ENCODE results near the gene FSTL4. TPM values are rescaled to one million over a fixed set of nuclear protein-coding genes. Genes with fewer than 3 reads are reported as not detected.

FSTL4 gene
- polyA plus RNA-seq, 3 donors: not detected

DNA sequence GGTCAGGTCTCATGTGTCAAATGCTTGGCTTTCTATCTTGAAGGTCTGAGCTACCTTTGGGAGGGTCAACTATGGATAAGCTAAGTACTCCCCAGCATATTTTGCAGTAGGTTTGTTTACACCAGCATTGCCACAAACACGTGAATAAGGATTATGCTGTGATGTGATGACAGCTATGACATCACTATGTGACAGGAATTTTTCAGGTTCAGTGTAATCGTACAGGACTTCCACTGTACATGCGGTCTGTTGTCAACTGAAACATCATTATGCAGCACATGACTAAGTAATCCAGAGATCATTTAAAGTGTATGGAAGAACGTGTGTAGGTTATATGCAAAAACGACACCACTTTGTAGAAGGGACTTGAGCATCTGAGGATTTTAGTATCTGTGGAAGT is 104.0 kb downstream of the FSTL4 start:
- no peak overlapping the region for H3K27ac Mint-ChIP-seq
- peaks cover 0 to 2% (median 0%) of the 10 kb centered on the region in 7 donors for H3K9me3 Mint-ChIP-seq
- H3K4me1 Mint-ChIP-seq: no peaks in the 10 kb centered on the region
- no CpG with 5 or more reads among the region's 5 CpGs for WGBS (ENCODE audit: insufficient coverage)
- peaks cover 0 to 5% of the 10 kb centered on the region in 2 donors for H3K27me3 ChIP-seq (ENCODE audit: control insufficient read depth in 2 of 2, insufficient read depth in 2 of 2, low read length in 2 of 2)
- H3K36me3 Mint-ChIP-seq: no peaks in the 10 kb centered on the region
- DNase-seq: no peak
- no peak overlapping the region for H3K4me3 Mint-ChIP-seq
- no peaks in the 10 kb centered on the region for H4K20me1 ChIP-seq (ENCODE audit: insufficient read depth, low read length)
- TF ChIP-seq CTCF (IDR thresholded peaks at IDR 0.05): no peak
- no peaks in the 10 kb centered on the region for H3K36me3 ChIP-seq (replicated peaks in 1 of 2; ENCODE audit: control insufficient read depth in 1 of 2, insufficient read depth in 2 of 2, low read length in 2 of 2)
- H3K27me3 Mint-ChIP-seq (ENCODE audit: low read depth in 3 of 3): peaks cover 4 to 21% (median 12%) of the 10 kb centered on the region in 3 donors
- H3K9me3 ChIP-seq (replicated peaks in 1 of 2; ENCODE audit: control insufficient read depth in 1 of 2, insufficient read depth in 1 of 2, low read length in 2 of 2): no peaks in the 10 kb centered on the region
- no peak overlapping the region for H3K4me3 ChIP-seq (replicated peaks in 1 of 3; ENCODE audit: low read depth in 2 of 3, low read length in 3 of 3)
- H3K27ac ChIP-seq (ENCODE audit: low read depth in 1 of 2, low read length in 2 of 2): no peak overlapping the region
- H2AFZ ChIP-seq (ENCODE audit: insufficient read depth, low read depth, low read length, poor library complexity, severe bottlenecking): no peak overlapping the region
- intact Hi-C loops (cut with micrococcal nuclease): no loop called here
- no peak overlapping the region for H3K4me2 ChIP-seq (replicated peaks; ENCODE audit: extremely low read depth, low read length, poor library complexity, severe bottlenecking)
- no peaks in the 10 kb centered on the region for H3K79me2 ChIP-seq (ENCODE audit: insufficient read depth, low read length)
- no peaks in the 10 kb centered on the region for H3K4me1 ChIP-seq (ENCODE audit: control insufficient read depth in 1 of 2, insufficient read depth in 2 of 2, low read length in 2 of 2)
- H3K9ac ChIP-seq (ENCODE audit: insufficient read depth, low read length, poor library complexity, severe bottlenecking): no peak overlapping the region

GRCh38 chr5:133506181-133506580 is 106.2 kb downstream of the FSTL4 start:
- Histone ChIP-seq H3K4me2 (replicated peaks; ENCODE audit: extremely low read depth, low read length, poor library complexity, severe bottlenecking) (no peak overlapping the region), H4K20me1 (ENCODE audit: insufficient read depth, low read length) (no peaks in the 10 kb centered on the region), H2AFZ (ENCODE audit: insufficient read depth, low read depth, low read length, poor library complexity, severe bottlenecking) (no peak overlapping the region), H3K79me2 (ENCODE audit: insufficient read depth, low read length) (no peaks in the 10 kb centered on the region), H3K27ac (ENCODE audit: low read depth in 1 of 2, low read length in 2 of 2) (no peak overlapping the region), H3K4me3 (replicated peaks in 1 of 3; ENCODE audit: low read depth in 2 of 3, low read length in 3 of 3) (no peak overlapping the region), H3K9me3 (replicated peaks in 1 of 2; ENCODE audit: control insufficient read depth in 1 of 2, insufficient read depth in 1 of 2, low read length in 2 of 2) (no peaks in the 10 kb centered on the region), H3K4me1 (ENCODE audit: control insufficient read depth in 1 of 2, insufficient read depth in 2 of 2, low read length in 2 of 2) (no peaks in the 10 kb centered on the region), H3K27me3 (ENCODE audit: control insufficient read depth in 2 of 2, insufficient read depth in 2 of 2, low read length in 2 of 2) (peaks cover 0 to 5% of the 10 kb centered on the region in 2 donors), H3K36me3 (replicated peaks in 1 of 2; ENCODE audit: control insufficient read depth in 1 of 2, insufficient read depth in 2 of 2, low read length in 2 of 2) (no peaks in the 10 kb centered on the region), H3K9ac (ENCODE audit: insufficient read depth, low read length, poor library complexity, severe bottlenecking) (no peak overlapping the region)
- Mint-ChIP-seq H3K4me3 (no peak overlapping the region), H3K27ac (no peak overlapping the region), H3K27me3 (ENCODE audit: low read depth in 3 of 3) (peaks cover 5 to 21% (median 15%) of the 10 kb centered on the region in 3 donors), H3K4me1 (no peaks in the 10 kb centered on the region), H3K9me3 (peaks cover 0 to 5% (median 0%) of the 10 kb centered on the region in 7 donors), H3K36me3 (no peaks in the 10 kb centered on the region)
- TF ChIP-seq CTCF (IDR thresholded peaks at IDR 0.05): no peak
- intact Hi-C loops (cut with micrococcal nuclease): no loop called here
- no CpG with 5 or more reads among the region's 5 CpGs for WGBS (ENCODE audit: insufficient coverage)
- no peak for DNase-seq

Measured in CD14-positive monocyte (primary cell).